NT2/D1 (cell line): ENCODE measurements around the gene RAMP3.

Source experiments
- YY1 ChIP-seq: IDR thresholded peaks from 2 replicates; pipeline ENCODE4 v1.6.1; 2011; ENCODE audit not compliant: insufficient read length, insufficient read depth
- ZNF274 ChIP-seq: IDR thresholded peaks from 2 replicates; pipeline ENCODE4 v1.6.1; 2011; ENCODE audit warnings: mild to moderate bottlenecking, low read depth, low read length

DNA sequence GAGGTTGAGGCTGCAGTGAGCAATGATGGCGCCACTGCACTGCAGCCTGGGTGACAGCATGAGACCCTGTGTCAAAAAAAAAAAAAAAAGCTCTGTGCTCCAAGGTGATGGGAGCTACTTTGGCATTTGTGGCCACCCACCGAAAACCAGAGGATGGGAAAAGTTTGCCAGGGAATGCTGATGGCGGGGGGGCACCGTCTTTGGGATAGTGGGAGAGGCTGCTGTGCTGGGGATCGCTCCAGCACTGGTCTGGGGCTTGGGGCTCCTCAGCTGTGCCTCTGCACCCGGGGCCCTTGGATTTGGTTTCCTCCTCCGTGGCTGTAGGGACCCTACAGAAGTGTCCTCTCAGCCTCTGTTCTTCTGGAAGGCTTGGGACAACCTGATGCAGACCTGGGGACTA is 11.7 kb upstream of the RAMP3 start:
- no peak for TF ChIP-seq YY1
- TF ChIP-seq ZNF274 = no peak
